SK-N-SH (cell line): ENCODE results near the gene CRIM1. TPM values are rescaled to one million over a fixed set of nuclear protein-coding genes. Genes with fewer than 3 reads are reported as not detected.

Experiments
- CTCF ChIA-PET: fragments of 300-600, 350-600 bp; formaldehyde crosslinking; extraction: SDS; loops from one replicate; lab custom pipeline; 2021; lab: Yijun Ruan, JAX
- POLR2A ChIA-PET: fragments of 350-600 bp; sonication (Branson Sonifier 250); formaldehyde crosslinking; extraction: SDS; loops from one replicate; lab custom pipeline; 2020; ENCODE audit warnings: antibody characterized with exemption, inconsistent platforms; lab: Yijun Ruan, JAX
- DNase-seq: peaks from one replicate; pipeline ENCODE4 v3.0.0; 2012
- H2AFZ ChIP-seq: fragments of 200-600 bp; sonication (generic); 2 replicates; pipeline ENCODE4 v1.8.1; 2016; ENCODE audit warnings: antibody characterized with exemption, mild to moderate bottlenecking, low read depth
- H3F3A ChIP-seq: fragments of 200-600 bp; sonication (generic); replicated peaks from 2 replicates; pipeline ENCODE3; 2016; ENCODE audit warnings: antibody characterized with exemption, mild to moderate bottlenecking; ENCODE audit not compliant: insufficient read depth
- H3K27ac ChIP-seq, 2 experiments: fragments of 200-500 bp in 1 of 2; fragments of 200-600 bp in 1 of 2; sonication (Bioruptor generic) in 1 of 2; sonication (generic), shearing (Covaris generic) in 1 of 2; 2 replicates each; pipeline versions ENCODE4 v1.5.1 to v1.6.1; 2014 to 2016; ENCODE audit warnings: low read depth in 2 of 2, inconsistent platforms in 1 of 2, low read length in 1 of 2, mild to moderate bottlenecking in 1 of 2, mixed read lengths in 1 of 2
- H3K27me3 ChIP-seq: fragments of 200-600 bp; sonication (generic), shearing (Covaris generic); 2 replicates; pipeline ENCODE4 v1.6.1; 2016; ENCODE audit warnings: mixed run types; ENCODE audit not compliant: insufficient read depth
- H3K36me3 ChIP-seq, 2 experiments: fragments of 200-500 bp in 1 of 2; fragments of 200-600 bp in 1 of 2; sonication (Bioruptor generic) in 1 of 2; sonication (generic) in 1 of 2; replicated peaks in 1 of 2; 2 replicates each; pipeline versions ENCODE3 to v1.5.1; 2014 to 2016; ENCODE audit warnings: low read length in 1 of 2, mild to moderate bottlenecking in 1 of 2; ENCODE audit not compliant: insufficient read depth in 2 of 2, control insufficient read depth in 1 of 2
- H3K4me1 ChIP-seq, 2 experiments: fragments of 200-500 bp in 1 of 2; fragments of 200-600 bp in 1 of 2; sonication (Bioruptor generic) in 1 of 2; sonication (generic), shearing (Covaris generic) in 1 of 2; 2 replicates each; pipeline versions ENCODE4 v1.5.1 to v1.6.1; 2014 to 2016; ENCODE audit warnings: low read depth in 1 of 2, low read length in 1 of 2, mixed run types in 1 of 2; ENCODE audit not compliant: insufficient read depth in 2 of 2, control insufficient read depth in 1 of 2
- H3K4me2 ChIP-seq: fragments of 200-600 bp; sonication (generic), shearing (Covaris generic); 2 replicates; pipeline ENCODE4 v1.6.1; 2017; ENCODE audit warnings: mixed run types
- H3K4me3 ChIP-seq, 2 experiments: fragments of 200-500 bp in 1 of 2; fragments of 200-600 bp in 1 of 2; sonication (Bioruptor generic) in 1 of 2; sonication (generic), shearing (Covaris generic) in 1 of 2; 2 replicates each; pipeline versions ENCODE4 v1.5.1 to v1.8.1; 2014 to 2016; ENCODE audit warnings: low read depth in 2 of 2, inconsistent platforms in 1 of 2, low read length in 1 of 2, mild to moderate bottlenecking in 1 of 2, mixed read lengths in 1 of 2, moderate library complexity in 1 of 2
- H3K79me2 ChIP-seq: fragments of 200-600 bp; sonication (generic); 2 replicates; pipeline ENCODE4 v1.8.1; 2017; ENCODE audit warnings: mild to moderate bottlenecking; ENCODE audit not compliant: insufficient read depth
- H3K9ac ChIP-seq: fragments of 200-600 bp; sonication (generic); 2 replicates; pipeline ENCODE4 v1.6.1; 2017; ENCODE audit warnings: mixed run types
- H3K9me2 ChIP-seq: fragments of 200-600 bp; sonication (generic); 2 replicates; pipeline ENCODE4 v1.6.1; 2017; ENCODE audit warnings: mixed run types
- H3K9me3 ChIP-seq: fragments of 200-600 bp; sonication (generic); 2 replicates; pipeline ENCODE4 v1.6.1; 2017; ENCODE audit warnings: mixed run types, mild to moderate bottlenecking, moderate library complexity
- H4K20me1 ChIP-seq: fragments of 200-600 bp; sonication (generic); 2 replicates; pipeline ENCODE4 v1.6.1; 2017; ENCODE audit warnings: mild to moderate bottlenecking, mixed run types; ENCODE audit not compliant: insufficient read depth
- CHD2 ChIP-seq: fragments of 150-350 bp; IDR thresholded peaks from 2 replicates; pipeline ENCODE4 v1.6.1; 2018; ENCODE audit warnings: low read length; ENCODE audit not compliant: partially characterized antibody
- GABPA ChIP-seq: IDR thresholded peaks from 2 replicates; pipeline ENCODE4 v1.4.0; 2012; ENCODE audit warnings: low read depth, mild to moderate bottlenecking
- JUND ChIP-seq: IDR thresholded peaks from 2 replicates; pipeline ENCODE4 v1.4.0; 2012
- MXI1 ChIP-seq: IDR thresholded peaks from 2 replicates; pipeline ENCODE4 v1.6.1; 2012; ENCODE audit warnings: mild to moderate bottlenecking, low read depth, low read length, improper control_type of control experiment
- NFIC ChIP-seq: IDR thresholded peaks from 2 replicates; pipeline ENCODE4 v1.4.0; 2012; ENCODE audit warnings: borderline replicate concordance
- POLR2AphosphoS5 ChIP-seq: IDR thresholded peaks from 2 replicates; pipeline ENCODE4 v1.6.1; 2012; ENCODE audit warnings: low read depth, low read length
- RFX5 ChIP-seq: IDR thresholded peaks from 2 replicates; pipeline ENCODE4 v1.6.1; 2012; ENCODE audit warnings: mild to moderate bottlenecking, improper control_type of control experiment, low read length
- TCF12 ChIP-seq: IDR thresholded peaks from 2 replicates; pipeline ENCODE4 v1.4.0; 2012
- WGBS: methylation state at CpG from one replicate; pipeline ENCODE4 v1.1.6; 2017; ENCODE audit warnings: low lambda C conversion rate; 5-methylcytosine and 5-hydroxymethylcytosine counted together
- polyA plus RNA-seq, 3 experiments: library from polyadenylated mRNA; depleted of rRNA; stranded (reverse); fragments of >200 nt; gene quantifications; 2 replicates each; pipeline ENCODE4 v1.2.3, GENCODE V29; 2012
- TF ChIP-seq, protein P1 (sequence below): IDR thresholded peaks from 2 replicates; pipeline ENCODE4 v1.4.0; 2012; ENCODE audit warnings: low read depth, borderline replicate concordance
- TF ChIP-seq, protein P2 (sequence below): IDR thresholded peaks from 2 replicates; pipeline ENCODE4 v1.6.1; 2012; ENCODE audit warnings: mild to moderate bottlenecking, low read depth, low read length, moderate library complexity
- TF ChIP-seq, protein P3 (sequence below): IDR thresholded peaks from 2 replicates; pipeline ENCODE4 v1.4.0; 2012; ENCODE audit warnings: low read depth, borderline replicate concordance

Gene CRIM1
- polyA plus RNA-seq, 1 of the 3 experiments (the other 2 are of a cell fraction): 244 TPM

DNA sequence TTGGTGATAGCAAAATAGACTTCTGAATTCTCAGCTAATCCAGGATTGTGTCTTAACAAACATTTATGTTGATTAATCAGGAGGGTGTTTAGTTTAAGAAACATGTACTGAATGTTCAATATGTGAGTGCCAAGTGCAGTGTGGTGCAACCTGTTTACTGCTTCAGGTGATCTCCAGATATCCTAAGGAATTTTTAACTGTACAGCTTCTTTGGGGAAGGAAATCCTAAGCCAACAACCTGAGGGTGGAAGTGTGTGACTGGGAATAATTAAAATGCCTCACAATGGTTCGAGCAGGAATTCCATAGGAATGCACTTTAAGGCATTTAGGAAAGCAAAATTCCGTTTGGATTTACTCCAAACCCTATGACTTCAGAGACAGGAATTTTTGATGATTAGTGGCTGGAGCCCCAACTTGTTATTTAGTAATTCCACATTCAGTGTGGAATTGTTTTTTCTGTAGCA, 16.4 kb downstream of the CRIM1 start (continued):
- TF ChIP-seq, protein P1, sequence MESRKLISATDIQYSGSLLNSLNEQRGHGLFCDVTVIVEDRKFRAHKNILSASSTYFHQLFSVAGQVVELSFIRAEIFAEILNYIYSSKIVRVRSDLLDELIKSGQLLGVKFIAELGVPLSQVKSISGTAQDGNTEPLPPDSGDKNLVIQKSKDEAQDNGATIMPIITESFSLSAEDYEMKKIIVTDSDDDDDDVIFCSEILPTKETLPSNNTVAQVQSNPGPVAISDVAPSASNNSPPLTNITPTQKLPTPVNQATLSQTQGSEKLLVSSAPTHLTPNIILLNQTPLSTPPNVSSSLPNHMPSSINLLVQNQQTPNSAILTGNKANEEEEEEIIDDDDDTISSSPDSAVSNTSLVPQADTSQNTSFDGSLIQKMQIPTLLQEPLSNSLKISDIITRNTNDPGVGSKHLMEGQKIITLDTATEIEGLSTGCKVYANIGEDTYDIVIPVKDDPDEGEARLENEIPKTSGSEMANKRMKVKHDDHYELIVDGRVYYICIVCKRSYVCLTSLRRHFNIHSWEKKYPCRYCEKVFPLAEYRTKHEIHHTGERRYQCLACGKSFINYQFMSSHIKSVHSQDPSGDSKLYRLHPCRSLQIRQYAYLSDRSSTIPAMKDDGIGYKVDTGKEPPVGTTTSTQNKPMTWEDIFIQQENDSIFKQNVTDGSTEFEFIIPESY: peak; percentile 75
- TF ChIP-seq, protein P2, sequence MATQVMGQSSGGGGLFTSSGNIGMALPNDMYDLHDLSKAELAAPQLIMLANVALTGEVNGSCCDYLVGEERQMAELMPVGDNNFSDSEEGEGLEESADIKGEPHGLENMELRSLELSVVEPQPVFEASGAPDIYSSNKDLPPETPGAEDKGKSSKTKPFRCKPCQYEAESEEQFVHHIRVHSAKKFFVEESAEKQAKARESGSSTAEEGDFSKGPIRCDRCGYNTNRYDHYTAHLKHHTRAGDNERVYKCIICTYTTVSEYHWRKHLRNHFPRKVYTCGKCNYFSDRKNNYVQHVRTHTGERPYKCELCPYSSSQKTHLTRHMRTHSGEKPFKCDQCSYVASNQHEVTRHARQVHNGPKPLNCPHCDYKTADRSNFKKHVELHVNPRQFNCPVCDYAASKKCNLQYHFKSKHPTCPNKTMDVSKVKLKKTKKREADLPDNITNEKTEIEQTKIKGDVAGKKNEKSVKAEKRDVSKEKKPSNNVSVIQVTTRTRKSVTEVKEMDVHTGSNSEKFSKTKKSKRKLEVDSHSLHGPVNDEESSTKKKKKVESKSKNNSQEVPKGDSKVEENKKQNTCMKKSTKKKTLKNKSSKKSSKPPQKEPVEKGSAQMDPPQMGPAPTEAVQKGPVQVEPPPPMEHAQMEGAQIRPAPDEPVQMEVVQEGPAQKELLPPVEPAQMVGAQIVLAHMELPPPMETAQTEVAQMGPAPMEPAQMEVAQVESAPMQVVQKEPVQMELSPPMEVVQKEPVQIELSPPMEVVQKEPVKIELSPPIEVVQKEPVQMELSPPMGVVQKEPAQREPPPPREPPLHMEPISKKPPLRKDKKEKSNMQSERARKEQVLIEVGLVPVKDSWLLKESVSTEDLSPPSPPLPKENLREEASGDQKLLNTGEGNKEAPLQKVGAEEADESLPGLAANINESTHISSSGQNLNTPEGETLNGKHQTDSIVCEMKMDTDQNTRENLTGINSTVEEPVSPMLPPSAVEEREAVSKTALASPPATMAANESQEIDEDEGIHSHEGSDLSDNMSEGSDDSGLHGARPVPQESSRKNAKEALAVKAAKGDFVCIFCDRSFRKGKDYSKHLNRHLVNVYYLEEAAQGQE: peak; percentile 78
- TF ChIP-seq MXI1: no peak
- TF ChIP-seq GABPA: no peak
- TF ChIP-seq, protein P3, sequence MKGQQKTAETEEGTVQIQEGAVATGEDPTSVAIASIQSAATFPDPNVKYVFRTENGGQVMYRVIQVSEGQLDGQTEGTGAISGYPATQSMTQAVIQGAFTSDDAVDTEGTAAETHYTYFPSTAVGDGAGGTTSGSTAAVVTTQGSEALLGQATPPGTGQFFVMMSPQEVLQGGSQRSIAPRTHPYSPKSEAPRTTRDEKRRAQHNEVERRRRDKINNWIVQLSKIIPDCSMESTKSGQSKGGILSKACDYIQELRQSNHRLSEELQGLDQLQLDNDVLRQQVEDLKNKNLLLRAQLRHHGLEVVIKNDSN: no peak

DNA sequence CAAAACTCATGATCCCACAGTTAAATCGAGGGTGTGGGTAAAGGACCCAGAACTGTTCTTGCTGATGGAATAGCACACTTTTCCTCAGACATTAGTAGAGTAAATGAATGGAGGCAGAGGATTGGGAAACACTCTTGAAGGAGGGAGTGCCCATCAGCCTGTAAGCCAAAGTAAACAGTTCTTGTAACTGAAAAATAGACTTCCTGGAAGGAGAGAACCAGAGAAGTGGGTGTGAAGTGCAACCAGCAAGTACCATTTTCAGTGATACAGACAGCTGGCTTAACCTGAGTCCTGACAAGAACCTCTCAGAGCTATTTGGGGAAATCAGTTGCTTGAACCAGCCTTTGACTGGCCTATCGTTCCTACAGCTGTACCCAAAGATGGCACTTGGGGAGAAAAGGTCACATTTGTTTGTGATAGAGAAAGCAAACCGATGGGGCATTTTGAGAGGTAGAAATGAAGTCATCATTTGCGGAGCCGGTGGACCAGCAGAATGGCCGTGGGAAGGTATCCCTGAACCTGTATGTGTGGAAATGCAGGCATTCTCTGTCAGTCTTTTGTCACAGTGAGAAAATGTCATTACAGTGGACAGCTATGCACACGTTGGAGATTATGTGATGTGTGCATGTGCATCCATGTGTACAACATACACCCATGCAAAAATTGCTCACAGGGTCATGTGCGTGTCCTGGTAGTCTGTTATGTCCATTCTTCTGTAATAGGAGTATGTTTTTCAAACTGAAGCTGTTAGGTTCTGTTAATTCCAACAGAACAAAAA, 17.8 kb downstream of the CRIM1 start:
- peaks cover 91% of the 10 kb centered on the region for H3F3A ChIP-seq
- no peak for DNase-seq
- H2AFZ ChIP-seq: no peak overlapping the region
- no peaks in the 10 kb centered on the region for H3K27me3 ChIP-seq
- 39% methylated on average over 8 of the region's 8 CpGs for WGBS
- peaks cover 100% of the 10 kb centered on the region for H3K79me2 ChIP-seq
- peaks cover 2 to 99% of the 10 kb centered on the region in 2 experiments for H3K4me1 ChIP-seq
- peaks cover 11 to 19% of the 10 kb centered on the region in 2 experiments for H3K36me3 ChIP-seq
- ChIA-PET CTCF (no interaction called here), POLR2A (no interaction called here)
- peak overlapping the region; percentile 39; the same call in 1 of the 2 replicates for H3K9ac ChIP-seq
- peak overlapping the region; percentile 68 to 96; a peak in 3 of 4 replicates for H3K27ac ChIP-seq
- H3K4me3 ChIP-seq: peak overlapping the region in 1 of 2 experiments; percentile 8; a peak in 1 of 4 replicates
- H3K4me2 ChIP-seq: peak overlapping the region; percentile 67
- TF ChIP-seq, protein P3: no peak
- TF ChIP-seq JUND: 0 out of 2 replicates have a peak, but pooled peaks have one; percentile 4
- TF ChIP-seq, protein P2: no peak
- no peak for TF ChIP-seq CHD2
- TF ChIP-seq RFX5: no peak
- TF ChIP-seq POLR2AphosphoS5: peak; percentile 22; the same call in 1 of the 2 replicates
- peak; percentile 25; the same call in 1 of the 2 replicates for TF ChIP-seq TCF12
- peak; percentile 65; the same call in 1 of the 2 replicates for TF ChIP-seq NFIC
- H3K9me3 ChIP-seq: no peaks in the 10 kb centered on the region
- H3K9me2 ChIP-seq: no peaks in the 10 kb centered on the region
- H4K20me1 ChIP-seq: peaks cover 51% of the 10 kb centered on the region
